ENCODE results near the gene BTN3A1. TPM values are rescaled to one million over a fixed set of nuclear protein-coding genes. Genes with fewer than 3 reads are reported as not detected.

BTN3A1 gene
- total and polyA plus RNA-seq, 10 of the 15 experiments (the other 5 are each of a cell fraction or from before 2014, with no cell fraction given): 5.6 to 60.1 (median 16.1) TPM

DNA sequence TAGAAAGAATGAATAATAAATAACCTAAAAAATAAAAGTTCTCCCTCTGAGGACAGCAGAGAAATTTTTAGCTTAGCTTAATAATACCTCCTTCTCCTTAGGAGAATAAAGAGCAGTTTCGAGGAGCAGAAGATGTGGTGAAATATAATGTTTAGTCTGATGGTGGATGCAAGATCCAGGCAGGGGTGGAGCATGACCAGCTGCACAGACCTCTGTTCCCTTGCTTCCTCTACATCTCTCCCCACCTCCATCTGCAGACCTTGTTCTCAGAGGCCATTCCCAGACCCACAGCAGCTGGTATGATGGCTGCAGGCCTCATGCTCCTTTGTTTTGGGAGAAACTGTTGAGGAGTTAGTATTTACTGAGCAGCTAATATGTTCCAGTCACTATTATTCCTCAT, 35.6 kb upstream of the BTN3A1 start (continued):
- TF ChIP-seq, protein P1, sequence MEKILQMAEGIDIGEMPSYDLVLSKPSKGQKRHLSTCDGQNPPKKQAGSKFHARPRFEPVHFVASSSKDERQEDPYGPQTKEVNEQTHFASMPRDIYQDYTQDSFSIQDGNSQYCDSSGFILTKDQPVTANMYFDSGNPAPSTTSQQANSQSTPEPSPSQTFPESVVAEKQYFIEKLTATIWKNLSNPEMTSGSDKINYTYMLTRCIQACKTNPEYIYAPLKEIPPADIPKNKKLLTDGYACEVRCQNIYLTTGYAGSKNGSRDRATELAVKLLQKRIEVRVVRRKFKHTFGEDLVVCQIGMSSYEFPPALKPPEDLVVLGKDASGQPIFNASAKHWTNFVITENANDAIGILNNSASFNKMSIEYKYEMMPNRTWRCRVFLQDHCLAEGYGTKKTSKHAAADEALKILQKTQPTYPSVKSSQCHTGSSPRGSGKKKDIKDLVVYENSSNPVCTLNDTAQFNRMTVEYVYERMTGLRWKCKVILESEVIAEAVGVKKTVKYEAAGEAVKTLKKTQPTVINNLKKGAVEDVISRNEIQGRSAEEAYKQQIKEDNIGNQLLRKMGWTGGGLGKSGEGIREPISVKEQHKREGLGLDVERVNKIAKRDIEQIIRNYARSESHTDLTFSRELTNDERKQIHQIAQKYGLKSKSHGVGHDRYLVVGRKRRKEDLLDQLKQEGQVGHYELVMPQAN (conservative IDR thresholded peaks at IDR 0.05): no peak

DNA sequence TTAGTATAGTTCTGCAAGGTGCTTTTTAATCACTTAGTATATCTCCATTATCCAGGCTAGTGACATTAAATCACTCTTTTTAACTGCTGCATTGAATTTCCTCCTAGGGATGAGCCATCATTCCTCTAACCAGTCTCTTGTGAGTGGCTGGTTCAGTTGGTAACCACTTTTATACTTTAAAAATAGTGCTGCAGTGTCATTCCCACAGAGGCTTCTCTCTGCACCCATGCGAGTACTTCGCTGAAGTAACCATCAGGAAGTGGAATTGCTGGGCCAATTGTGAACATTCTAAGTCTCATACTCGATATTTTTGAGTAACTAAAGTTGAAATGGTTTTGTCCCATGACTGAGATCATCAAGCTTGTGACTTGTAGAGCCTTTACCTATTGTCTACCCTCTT, 35.0 kb upstream of the BTN3A1 start:
- no TSS peak for BruUV-seq (replicated peaks)
- intact Hi-C loops (cut with micrococcal nuclease; ENCODE audit: unreplicated experiment) (no loop called here), in situ Hi-C loops (cut with MboI) (no loop called here)
- H3K36me3 ChIP-seq (ENCODE audit: control insufficient read depth in 2 of 2, insufficient read depth in 2 of 2, low read length in 1 of 2): no peaks in the 10 kb centered on the region
- TF ChIP-seq RAD21 (IDR thresholded peaks at IDR 0.05; ENCODE audit: insufficient read depth, low read depth, low read length): no peak
- TF ChIP-seq RAD51 (IDR thresholded peaks at IDR 0.05): no peak
- no peak for TF ChIP-seq CBX5 (IDR thresholded peaks at IDR 0.05; ENCODE audit: low read depth)
- TF ChIP-seq ZNF384 (IDR thresholded peaks at IDR 0.05; ENCODE audit: borderline replicate concordance, low read depth, low read length): no peak
- no peak for TF ChIP-seq PAX5 (IDR thresholded peaks at IDR 0.05; ENCODE audit: borderline replicate concordance, low read depth, low read length)
- TF ChIP-seq, protein P2, sequence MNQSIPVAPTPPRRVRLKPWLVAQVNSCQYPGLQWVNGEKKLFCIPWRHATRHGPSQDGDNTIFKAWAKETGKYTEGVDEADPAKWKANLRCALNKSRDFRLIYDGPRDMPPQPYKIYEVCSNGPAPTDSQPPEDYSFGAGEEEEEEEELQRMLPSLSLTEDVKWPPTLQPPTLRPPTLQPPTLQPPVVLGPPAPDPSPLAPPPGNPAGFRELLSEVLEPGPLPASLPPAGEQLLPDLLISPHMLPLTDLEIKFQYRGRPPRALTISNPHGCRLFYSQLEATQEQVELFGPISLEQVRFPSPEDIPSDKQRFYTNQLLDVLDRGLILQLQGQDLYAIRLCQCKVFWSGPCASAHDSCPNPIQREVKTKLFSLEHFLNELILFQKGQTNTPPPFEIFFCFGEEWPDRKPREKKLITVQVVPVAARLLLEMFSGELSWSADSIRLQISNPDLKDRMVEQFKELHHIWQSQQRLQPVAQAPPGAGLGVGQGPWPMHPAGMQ (IDR thresholded peaks at IDR 0.05; ENCODE audit: borderline replicate concordance): no peak
- no peak for TF ChIP-seq BCL11A (IDR thresholded peaks at IDR 0.05; ENCODE audit: low read depth, low read length)
- TF ChIP-seq KLF5 (IDR thresholded peaks at IDR 0.05; ENCODE audit: partially characterized antibody): no peak
- TF ChIP-seq, protein P3, sequence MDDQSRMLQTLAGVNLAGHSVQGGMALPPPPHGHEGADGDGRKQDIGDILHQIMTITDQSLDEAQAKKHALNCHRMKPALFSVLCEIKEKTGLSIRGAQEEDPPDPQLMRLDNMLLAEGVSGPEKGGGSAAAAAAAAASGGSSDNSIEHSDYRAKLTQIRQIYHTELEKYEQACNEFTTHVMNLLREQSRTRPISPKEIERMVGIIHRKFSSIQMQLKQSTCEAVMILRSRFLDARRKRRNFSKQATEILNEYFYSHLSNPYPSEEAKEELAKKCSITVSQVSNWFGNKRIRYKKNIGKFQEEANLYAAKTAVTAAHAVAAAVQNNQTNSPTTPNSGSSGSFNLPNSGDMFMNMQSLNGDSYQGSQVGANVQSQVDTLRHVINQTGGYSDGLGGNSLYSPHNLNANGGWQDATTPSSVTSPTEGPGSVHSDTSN (IDR thresholded peaks at IDR 0.05; ENCODE audit: insufficient replicate concordance, low read depth, low read length): no peak
- no peak for TF ChIP-seq BMI1 (IDR thresholded peaks at IDR 0.05; ENCODE audit: borderline replicate concordance)
- no peak for TF ChIP-seq SPI1 (IDR thresholded peaks at IDR 0.05; ENCODE audit: borderline replicate concordance, insufficient read depth, low read depth, low read length)
- H3K4me1 ChIP-seq (ENCODE audit: control insufficient read depth, insufficient read depth, low read length): peaks cover 6% of the 10 kb centered on the region
- 68% methylated on average over 3 of the region's 3 CpGs for WGBS (ENCODE audit: insufficient coverage, insufficient replicate concordance, low lambda C conversion rate, missing lambda C conversion rate)
- SMC1A ChIA-PET (ENCODE audit: uncharacterized antibody, unreplicated experiment): interaction anchor here (0.7 to 1.8 kb wide), 11 partner anchors 9 to 166 kb away, joined by 3 to 7 read pairs (median 5); partner anchors contain the start of gene BTN2A2
- H3K79me2 ChIP-seq (ENCODE audit: control insufficient read depth, insufficient read depth, low read length): peaks cover 16% of the 10 kb centered on the region
- no peak for DNase-seq (ENCODE audit: low read depth, low spot score)
- no peaks in the 10 kb centered on the region for H3K9me3 ChIP-seq (replicated peaks; ENCODE audit: control insufficient read depth, insufficient read depth, low read length)
- H3K4me2 ChIP-seq (ENCODE audit: control insufficient read depth, insufficient read depth): peak overlapping the region; percentile 76; the same call in 1 of the 2 replicates
- POLR2A ChIA-PET: interaction anchor here (1.4 to 1.8 kb wide), 2 partner anchors 13 to 17 kb away, joined by 5 to 10 read pairs; partner anchors contain the start of gene BTN2A2
- no peak overlapping the region for H3K27ac ChIP-seq (ENCODE audit: control insufficient read depth, insufficient read depth)
- H2AFZ ChIP-seq (ENCODE audit: control insufficient read depth, low read depth, low read length): no peak overlapping the region
- RAD21 ChIA-PET (ENCODE audit: unreplicated experiment): interaction anchor here (1.1 to 1.9 kb wide), 2 partner anchors 18 to 107 kb away, joined by 5 to 9 read pairs; no protein-coding TSS in a partner anchor
- H3K9ac ChIP-seq (ENCODE audit: control insufficient read depth, insufficient read depth, low read length): no peak overlapping the region
- H3K4me3 ChIP-seq: no peak overlapping the region
- no peak for FAIRE-seq
- no peaks in the 10 kb centered on the region for H3K27me3 ChIP-seq (replicated peaks in 1 of 2; ENCODE audit: control insufficient read depth in 2 of 2, insufficient read depth in 2 of 2, low read length in 1 of 2)
- no peak for ATAC-seq
- CTCF ChIA-PET: interaction anchor here (0.7 to 1.3 kb wide), 5 partner anchors 16 to 201 kb away, joined by 3 to 6 read pairs (median 3); partner anchors contain the start of gene BTN2A2
- no peaks in the 10 kb centered on the region for H4K20me1 ChIP-seq (ENCODE audit: control insufficient read depth, insufficient read depth)
